HS-5 (cell line): Measurements from ENCODE around the gene ZFYVE16.
"Not testable (repeated sequence)": the region's sequence is repeated elsewhere in the genome, so short reads cannot be mapped to it uniquely, and the experiment has no call there.

Source experiments
- DNase-seq: peaks from one replicate; pipeline ENCODE4 v3.0.0-alpha.2; 2012; ENCODE audit warnings: low read depth

Gene ZFYVE16

DNA sequence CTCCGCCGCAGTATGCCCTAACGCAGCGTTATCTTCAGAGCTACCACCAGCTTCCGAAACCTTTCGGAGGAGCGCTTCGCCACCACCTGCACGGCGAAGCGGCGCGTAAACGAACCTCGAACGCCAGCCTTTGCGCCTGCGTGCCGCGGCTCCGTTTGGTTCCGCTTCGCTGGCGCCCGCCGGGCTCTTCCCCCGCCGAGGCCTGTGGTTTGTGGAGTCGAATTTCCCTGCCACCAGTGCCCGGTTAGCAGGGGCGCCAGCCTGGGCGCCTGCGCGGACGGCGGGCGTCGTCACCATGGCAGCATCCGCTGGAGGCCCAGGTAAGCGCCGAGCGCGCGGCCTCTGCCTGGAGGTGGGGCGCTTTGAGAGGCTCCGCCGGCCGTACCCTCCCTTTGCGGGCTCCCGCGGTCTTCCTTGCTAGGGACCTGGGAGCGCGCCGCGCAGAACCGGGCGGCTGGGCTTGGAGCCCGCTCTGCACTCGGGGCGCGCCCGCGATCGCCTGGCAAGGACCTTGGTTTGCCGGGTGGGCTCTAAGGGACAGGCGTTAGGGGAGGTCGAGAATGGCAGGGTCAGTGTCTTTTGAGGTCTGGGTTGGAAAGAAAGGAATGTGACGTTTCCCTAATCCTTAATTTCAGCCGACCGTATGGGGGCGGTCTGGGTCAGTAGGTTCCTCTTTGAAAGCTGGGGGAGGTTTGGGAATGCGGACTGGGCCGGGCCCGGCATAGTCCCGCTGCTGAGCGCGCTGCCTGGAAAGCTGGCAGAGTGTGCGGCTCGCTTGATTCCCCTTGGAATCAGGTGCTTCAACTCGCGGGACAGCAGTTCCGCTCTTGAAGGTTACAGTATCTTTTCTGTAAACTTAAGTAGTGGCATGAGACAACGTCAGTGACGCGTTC lies 80.2 kb downstream of the ZFYVE16 start, which contains the start of gene FAM151B:
Gene FAM151B, plus strand, starts transcription at position 272 of the 893 bp plus-strand sequence. Its CDS starts 24 bp downstream, at position 296.
- DNase-seq, result peak; percentile 58

DNA sequence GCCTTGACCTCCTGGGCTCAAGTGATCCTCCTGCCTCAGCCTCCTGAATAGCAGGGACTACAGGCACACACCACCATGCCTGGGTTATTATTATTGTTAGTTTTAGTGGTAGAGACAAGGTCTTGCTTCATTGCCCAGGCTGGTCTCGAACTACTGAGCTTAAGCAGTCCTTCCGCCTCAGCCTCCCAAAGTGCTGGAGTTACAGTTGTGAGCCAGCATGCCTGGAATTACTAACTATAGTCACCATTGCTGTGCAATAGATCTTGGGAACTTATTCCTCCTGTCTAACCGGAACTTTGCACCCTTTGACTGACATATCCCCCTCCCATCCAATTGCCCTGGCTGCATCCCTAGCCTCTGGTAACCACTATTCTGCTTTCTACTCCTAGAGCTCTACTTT lies 83.4 kb downstream of the ZFYVE16 start:
- no peak for DNase-seq

DNA sequence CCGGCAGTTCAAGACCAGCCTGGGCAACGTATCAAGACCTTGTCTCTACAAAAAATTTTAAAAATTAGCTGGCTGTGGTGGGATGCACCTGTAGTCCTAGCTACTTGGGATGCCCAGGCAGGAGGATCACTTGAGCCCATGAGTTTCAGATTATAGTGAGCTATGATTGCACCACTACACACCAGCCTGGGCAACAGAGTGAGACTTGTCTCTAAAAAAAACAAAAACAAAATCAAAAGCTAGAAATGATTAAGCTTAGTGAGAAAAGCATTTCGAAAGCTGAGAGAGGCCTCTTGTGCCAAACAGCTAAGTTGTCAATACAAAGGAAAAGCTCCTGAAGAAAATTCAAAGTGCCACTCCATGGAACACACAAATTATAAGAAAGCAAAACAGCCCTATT lies 84.9 kb downstream of the ZFYVE16 start:
- no peak for DNase-seq

DNA sequence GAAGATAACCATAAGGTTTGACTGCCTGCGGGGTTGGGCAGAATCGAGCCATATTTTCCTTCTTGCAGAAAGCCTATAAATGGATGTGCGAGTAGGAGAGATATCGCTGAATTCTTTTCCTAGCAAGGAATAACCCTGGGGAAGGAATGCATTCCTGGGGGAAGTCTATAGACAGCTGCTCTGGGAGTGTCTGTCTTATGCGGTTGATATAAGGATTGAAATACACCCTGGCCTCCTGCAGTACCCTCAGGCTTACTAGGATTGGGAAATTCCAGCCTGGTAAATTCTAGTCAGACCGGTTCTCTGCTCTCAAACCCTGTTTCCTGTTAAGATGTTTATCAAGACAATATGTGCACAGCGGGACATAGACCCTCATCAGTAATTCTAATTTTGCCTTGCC lies 85.6 kb downstream of the ZFYVE16 start:
- DNase-seq, result not testable (repeated sequence)

DNA sequence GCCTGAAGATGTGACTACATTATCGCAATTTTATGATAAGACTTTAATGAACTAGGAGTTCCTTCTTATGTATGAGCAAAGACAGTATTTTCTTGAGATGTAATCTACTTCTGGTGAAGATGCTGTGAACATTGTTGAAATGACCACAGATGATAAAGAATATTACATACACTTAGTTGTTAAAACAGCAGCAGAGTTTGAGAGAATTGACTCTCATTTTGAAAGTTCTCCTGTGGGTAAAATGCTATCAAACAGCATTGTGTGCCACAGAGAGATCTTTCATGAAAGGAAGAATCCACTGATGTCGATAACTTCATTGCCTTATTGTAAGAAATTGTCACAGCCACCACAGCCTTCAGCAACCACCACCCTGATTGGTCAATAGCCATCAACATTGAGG lies 88.0 kb downstream of the ZFYVE16 start:
- DNase-seq, result no peak

DNA sequence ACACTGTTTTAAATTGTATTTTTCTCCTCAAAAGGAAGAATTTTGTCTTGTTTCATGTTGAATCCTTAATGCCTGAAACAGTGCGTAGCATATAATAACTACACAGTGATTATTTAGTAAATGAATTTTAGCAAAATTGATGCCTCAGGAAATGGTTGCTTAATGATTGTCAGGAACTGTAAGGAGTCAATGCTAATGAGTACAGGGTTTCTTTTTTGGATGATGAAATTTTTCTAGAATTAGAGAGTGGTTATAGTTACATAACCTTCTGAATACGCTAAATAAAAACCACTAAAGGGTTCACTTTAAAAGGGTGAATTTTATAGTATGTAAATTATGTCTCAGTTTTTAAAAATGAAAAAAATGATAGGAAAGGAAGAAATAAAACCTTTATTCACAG lies 94.9 kb downstream of the ZFYVE16 start:
- DNase-seq, result no peak

DNA sequence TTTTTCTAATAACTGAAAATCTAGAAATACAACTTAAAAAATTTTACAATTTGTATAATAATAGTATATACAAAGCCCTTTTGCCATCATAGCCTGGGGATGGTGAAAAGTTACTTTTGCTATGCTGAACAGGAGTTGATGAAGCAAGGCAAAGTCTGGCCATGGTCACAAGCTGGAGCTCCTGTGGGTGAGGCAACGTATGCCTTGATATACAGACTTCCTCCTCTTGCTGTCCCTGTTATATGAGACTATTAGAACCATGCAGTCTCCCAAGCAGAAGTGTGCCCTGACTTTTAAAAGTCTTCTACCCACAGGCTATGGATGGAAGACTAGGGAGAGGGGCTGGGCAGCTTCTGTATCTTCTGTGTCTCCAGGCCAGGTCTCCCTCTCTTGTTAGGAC lies 95.8 kb downstream of the ZFYVE16 start:
- no peak for DNase-seq

DNA sequence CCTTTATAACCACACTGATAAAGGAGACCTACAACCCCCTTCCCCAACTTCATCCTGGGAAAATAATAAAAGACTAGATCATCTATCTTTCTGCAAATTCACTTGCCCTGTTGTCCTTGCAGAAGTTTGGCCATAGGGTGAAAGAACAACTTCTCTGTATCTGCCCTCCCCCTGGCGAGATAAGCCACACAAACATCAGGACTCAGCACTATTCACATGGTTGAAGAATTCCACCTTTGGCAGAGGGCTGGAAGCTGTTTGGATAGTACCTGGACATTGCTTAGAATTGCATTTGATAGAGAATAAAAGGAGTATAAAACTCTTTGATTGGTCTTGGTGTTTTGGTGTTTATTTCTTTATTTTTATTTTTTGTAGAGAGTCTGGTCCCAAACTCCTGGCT lies 97.0 kb downstream of the ZFYVE16 start:
- no peak for DNase-seq

DNA sequence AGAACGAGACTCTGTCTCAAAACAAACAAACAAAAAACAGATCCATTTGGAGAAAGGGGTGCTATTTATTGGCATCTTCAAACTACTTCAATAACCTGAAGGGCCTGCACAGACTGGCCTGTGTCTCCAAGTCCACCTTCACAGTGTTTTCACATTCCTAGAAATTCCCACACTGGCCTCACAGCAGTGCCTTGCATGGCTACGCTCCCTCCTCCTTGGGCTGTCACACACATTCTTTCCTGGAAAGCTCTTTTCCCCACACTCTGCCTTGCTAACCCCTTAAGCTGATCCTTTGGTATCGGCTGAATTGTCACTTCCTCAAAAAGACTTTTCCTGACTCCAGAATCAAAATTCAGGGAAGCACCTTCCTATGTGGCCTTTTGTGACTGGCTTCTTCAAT lies 99.8 kb downstream of the ZFYVE16 start:
- DNase-seq, result no peak

DNA sequence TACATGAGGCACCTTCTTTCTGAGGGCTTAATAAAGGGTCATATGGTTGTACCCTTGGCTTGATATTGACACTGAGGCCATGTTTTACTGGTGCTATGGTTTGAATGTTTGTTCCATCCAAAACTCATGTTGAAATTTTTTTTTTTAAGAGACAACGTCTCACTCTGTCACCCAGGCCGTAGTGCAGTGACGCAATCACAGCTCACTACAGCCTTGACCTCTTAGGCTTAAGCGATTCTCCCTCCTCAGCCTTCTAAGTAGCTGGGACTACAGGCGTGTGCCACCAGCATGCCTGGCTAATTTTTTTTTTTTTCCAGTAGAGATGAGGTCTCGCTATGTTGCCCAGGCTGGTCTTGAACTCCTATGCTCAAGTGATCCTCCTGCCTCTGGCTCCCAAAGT lies 101.0 kb downstream of the ZFYVE16 start:
- DNase-seq, result no peak

DNA sequence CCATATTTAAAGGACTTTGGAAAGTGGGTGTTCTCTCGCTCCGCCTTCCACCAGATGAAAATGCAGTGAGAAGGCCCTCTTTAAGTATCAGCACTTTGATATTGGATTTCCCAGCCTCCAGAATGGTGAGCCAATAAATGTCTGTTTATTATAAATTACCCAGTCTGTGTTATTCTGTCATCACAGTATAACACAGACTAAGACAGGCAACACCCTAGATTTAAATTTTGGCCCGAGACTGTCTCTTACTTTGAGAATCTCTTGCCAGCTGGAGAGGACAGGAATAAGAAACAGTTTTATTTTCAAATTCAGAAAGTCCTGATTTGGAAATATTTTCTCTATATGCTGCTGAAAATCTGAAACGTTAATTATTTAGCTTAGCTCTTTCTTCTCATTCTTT lies 101.5 kb downstream of the ZFYVE16 start:
- DNase-seq, result no peak

DNA sequence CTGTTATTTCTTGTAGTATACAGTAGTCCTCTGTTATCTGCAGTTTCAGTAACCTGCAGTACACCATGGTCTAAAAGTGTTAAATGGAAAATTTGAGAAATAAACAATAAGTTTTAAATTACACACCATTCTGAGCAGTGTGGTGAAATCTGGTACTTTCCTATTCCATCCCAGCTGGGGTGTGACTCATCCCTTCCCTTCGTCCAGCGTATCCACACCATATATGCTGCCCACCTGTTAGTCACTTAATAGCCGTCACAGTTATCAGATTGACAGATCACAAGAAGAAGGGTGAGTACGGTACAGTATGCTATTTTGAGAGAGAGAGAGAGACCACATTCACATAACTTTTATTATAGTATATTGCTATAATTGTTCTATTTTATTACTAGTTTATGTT lies 109.0 kb downstream of the ZFYVE16 start:
- DNase-seq, result peak; percentile 74
